Measurements from ENCODE around the gene THSD4.

DNA sequence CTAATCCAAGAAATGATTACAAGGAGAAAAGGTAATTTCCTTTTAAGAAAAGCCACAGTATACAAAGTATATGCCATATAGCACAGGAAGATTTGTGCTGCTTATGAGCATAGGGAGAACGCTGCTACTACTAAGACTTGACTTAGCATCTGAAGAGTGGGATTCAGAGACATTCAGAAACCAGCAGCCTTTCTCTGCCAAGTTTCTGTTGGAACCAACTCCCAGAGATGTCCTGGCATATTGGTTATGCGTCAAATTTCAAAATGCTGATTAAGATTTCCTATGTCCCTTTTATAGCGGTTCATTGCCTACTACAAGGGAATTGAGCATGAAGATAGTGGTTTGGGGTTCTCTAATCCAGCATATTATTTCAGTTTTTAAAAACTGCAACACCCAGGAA lies 700.0 kb downstream of the THSD4 start:
- TF ChIP-seq, protein P1, sequence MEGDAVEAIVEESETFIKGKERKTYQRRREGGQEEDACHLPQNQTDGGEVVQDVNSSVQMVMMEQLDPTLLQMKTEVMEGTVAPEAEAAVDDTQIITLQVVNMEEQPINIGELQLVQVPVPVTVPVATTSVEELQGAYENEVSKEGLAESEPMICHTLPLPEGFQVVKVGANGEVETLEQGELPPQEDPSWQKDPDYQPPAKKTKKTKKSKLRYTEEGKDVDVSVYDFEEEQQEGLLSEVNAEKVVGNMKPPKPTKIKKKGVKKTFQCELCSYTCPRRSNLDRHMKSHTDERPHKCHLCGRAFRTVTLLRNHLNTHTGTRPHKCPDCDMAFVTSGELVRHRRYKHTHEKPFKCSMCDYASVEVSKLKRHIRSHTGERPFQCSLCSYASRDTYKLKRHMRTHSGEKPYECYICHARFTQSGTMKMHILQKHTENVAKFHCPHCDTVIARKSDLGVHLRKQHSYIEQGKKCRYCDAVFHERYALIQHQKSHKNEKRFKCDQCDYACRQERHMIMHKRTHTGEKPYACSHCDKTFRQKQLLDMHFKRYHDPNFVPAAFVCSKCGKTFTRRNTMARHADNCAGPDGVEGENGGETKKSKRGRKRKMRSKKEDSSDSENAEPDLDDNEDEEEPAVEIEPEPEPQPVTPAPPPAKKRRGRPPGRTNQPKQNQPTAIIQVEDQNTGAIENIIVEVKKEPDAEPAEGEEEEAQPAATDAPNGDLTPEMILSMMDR (optimal IDR thresholded peaks at IDR 0.05 in 1 of 3, IDR thresholded peaks at IDR 0.05 in 1 of 3, conservative IDR thresholded peaks at IDR 0.05 in 1 of 3; ENCODE audit: extremely low read depth in 1 of 3, insufficient read depth in 2 of 3, low read length in 3 of 3): no peak
- TF ChIP-seq EZH2 (IDR thresholded peaks at IDR 0.05; ENCODE audit: low read length): no peak
